ENCODE data around the gene FBXW5.

- TF ChIP-seq PATZ1 (CRISPR knock-in tag; IDR thresholded peaks at IDR 0.05; ENCODE audit: borderline replicate concordance) (no peak), TSHZ2 (CRISPR knock-in tag; IDR thresholded peaks at IDR 0.05) (no peak)
These were observed 30.4 kb upstream of the FBXW5 start for GRCh38 chr9:136974817-136975535.

Data from SK-N-SH treated with all-trans-retinoic acid at 6 μM for 48 hours (cell line).